Skeletal muscle satellite cell (primary cell): ENCODE results near the gene SMG7.

Experiments
- H3K27me3 ChIP-seq: 2 replicates; pipeline ENCODE4 v1.7.0; 2013; ENCODE audit warnings: low read length; ENCODE audit not compliant: control insufficient read depth, insufficient read depth
- H3K36me3 ChIP-seq: 2 replicates; pipeline ENCODE4 v1.7.0; 2013; ENCODE audit warnings: mild to moderate bottlenecking, control low read depth, low read length; ENCODE audit not compliant: insufficient read depth
- H3K4me1 ChIP-seq: 2 replicates; pipeline ENCODE4 v1.7.0; 2013; ENCODE audit warnings: low read length; ENCODE audit not compliant: control insufficient read depth, insufficient read depth
- H3K4me2 ChIP-seq: 2 replicates; pipeline ENCODE4 v1.7.0; 2013; ENCODE audit warnings: mild to moderate bottlenecking, low read length
- H3K4me3 ChIP-seq: 2 replicates; pipeline ENCODE4 v1.7.0; 2013; ENCODE audit warnings: low read length
- H3K9ac ChIP-seq: 2 replicates; pipeline ENCODE4 v1.7.0; 2013; ENCODE audit warnings: mild to moderate bottlenecking, low read depth, low read length, moderate library complexity
- H3K9me3 ChIP-seq: replicated peaks from 2 replicates; pipeline ENCODE4 v1.7.0; 2013; ENCODE audit warnings: mild to moderate bottlenecking, control low read depth, low read length

Gene SMG7

DNA sequence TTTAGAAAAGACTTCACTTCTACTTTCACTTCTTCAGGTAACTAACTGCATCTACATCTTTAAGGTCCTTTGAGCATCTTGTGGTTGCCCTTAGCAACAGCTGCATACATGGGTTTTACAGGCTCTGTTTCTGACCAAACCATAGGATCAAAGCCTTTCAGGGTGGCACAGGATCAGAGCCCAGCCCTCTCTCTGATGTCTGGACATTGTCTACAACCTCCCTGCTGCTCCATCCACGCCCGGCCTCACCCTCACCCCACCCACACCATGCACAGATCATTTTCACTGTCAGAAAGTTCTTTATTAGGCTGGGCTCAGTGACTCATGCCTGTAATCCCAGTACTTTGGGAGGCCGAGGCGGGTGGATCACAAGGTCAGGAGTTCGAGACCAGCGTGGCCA is 112.7 kb downstream of the SMG7 start:
- H3K9me3 ChIP-seq: no peaks in the 10 kb centered on the region
- H3K27me3 ChIP-seq: no peaks in the 10 kb centered on the region
- no peak overlapping the region for H3K9ac ChIP-seq
- no peaks in the 10 kb centered on the region for H3K36me3 ChIP-seq
- H3K4me2 ChIP-seq: no peak overlapping the region
- no peak overlapping the region for H3K4me3 ChIP-seq
- peaks cover 8% of the 10 kb centered on the region for H3K4me1 ChIP-seq

DNA sequence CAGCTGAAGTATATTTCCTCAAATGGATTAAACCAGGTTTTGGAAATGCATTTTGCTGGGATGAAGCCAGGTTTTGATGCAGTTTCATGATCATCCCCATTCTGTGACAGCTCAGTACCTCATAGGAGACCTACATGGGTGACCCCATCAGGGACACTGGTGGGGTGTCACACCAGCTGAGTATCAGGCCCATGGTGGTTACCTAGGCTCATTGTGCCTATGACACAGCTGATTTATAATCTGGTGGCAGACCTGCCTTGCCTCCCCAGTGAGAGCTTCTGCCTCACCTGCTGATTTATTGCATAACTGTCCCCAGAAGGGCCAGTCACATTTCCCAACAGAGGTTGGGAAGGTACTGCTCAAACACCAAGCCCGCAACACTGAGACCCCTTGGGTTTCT is 114.2 kb downstream of the SMG7 start:
- Histone ChIP-seq H3K4me1 (peaks cover 3% of the 10 kb centered on the region), H3K36me3 (no peaks in the 10 kb centered on the region), H3K4me3 (no peak overlapping the region), H3K9ac (no peak overlapping the region), H3K9me3 (no peaks in the 10 kb centered on the region), H3K4me2 (no peak overlapping the region), H3K27me3 (no peaks in the 10 kb centered on the region)

DNA sequence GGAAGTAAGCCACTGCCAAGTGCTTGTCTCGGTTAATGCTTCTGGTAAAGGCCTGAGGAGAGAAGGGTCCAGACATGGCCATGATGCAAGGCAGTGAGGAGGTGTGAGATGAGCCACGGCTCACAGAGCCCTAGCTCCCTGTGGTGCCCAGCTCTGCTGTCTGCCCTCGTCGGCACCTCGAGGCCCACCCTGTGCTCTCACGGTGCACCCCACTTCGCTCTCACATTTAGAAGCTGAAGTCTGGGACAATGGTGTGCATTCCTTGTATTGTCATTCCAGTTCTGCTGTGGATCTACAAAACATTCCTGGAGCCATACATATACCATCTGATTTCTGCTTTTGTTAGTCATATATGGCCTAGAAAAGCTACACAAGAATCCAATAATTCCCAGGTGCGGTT is 114.6 kb downstream of the SMG7 start:
- H3K4me1 ChIP-seq: peaks cover 3% of the 10 kb centered on the region
- H3K4me3 ChIP-seq: no peak overlapping the region
- no peak overlapping the region for H3K4me2 ChIP-seq
- no peak overlapping the region for H3K9ac ChIP-seq
- no peaks in the 10 kb centered on the region for H3K27me3 ChIP-seq
- no peaks in the 10 kb centered on the region for H3K36me3 ChIP-seq
- H3K9me3 ChIP-seq: no peaks in the 10 kb centered on the region

DNA sequence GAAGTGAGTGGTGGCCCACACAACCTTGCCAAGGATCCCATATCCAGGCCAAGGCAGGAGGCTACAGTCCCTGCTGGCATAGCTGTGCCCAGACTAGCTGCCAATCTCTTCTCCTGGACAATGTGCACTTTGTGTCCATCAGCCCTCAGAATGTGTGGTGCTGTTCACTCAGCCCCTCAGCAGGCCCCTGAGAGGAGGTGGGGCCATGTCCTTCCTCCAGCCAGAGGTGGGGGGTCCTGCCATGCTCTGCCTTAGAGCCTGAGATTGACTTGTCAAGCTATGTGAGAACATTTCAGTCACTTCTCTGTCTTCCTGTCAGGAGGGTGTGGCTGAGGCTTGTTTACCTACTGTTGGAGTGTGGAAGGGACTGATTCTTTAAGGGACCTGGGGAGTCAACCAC is 116.5 kb downstream of the SMG7 start:
- Histone ChIP-seq H3K4me1 (peaks cover 3% of the 10 kb centered on the region), H3K36me3 (no peaks in the 10 kb centered on the region), H3K9me3 (no peaks in the 10 kb centered on the region), H3K4me2 (no peak overlapping the region), H3K27me3 (no peaks in the 10 kb centered on the region), H3K9ac (no peak overlapping the region), H3K4me3 (no peak overlapping the region)

DNA sequence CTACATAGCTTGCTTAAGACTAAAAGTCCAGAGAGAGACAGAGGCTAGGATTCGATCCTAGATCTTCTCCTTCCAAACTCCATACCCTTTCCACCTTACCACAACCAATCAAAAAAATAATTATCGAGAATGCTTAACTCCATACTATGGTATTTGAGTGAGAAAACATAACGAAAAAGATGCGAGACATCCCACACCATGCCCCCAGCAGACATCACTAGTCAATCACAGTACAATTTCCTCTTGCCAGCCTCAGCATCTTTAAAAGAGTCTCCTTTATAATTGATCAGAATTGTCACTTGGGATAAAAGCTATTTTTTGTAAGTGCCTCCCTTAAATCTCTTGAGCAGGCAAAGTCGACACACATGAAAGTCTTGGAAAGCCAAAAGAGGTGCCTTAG is 117.1 kb downstream of the SMG7 start:
- Histone ChIP-seq H3K36me3 (no peaks in the 10 kb centered on the region), H3K4me2 (no peak overlapping the region), H3K4me1 (peaks cover 3% of the 10 kb centered on the region), H3K9ac (no peak overlapping the region), H3K27me3 (no peaks in the 10 kb centered on the region), H3K4me3 (no peak overlapping the region), H3K9me3 (no peaks in the 10 kb centered on the region)

DNA sequence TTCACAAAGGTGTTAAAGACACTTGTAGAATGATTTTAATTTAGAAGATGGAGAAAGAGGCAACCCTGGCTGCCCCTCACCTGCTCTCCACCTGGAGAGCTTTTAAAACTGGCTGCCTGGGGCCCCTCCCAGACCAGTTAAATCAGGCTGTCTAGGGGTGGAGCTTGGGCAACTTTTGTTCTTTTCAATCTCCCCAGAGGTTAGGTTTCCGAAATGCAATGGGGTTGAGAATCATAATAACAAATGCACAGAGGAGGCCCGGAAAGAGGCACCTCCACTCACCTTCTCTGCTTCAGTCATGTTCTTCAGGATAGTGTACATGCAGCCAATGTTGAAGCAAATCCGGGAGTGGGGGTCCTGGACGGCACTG is 117.6 kb downstream of the SMG7 start:
- Histone ChIP-seq H3K9me3 (no peaks in the 10 kb centered on the region), H3K27me3 (no peaks in the 10 kb centered on the region), H3K4me2 (no peak overlapping the region), H3K9ac (no peak overlapping the region), H3K4me1 (peaks cover 3% of the 10 kb centered on the region), H3K36me3 (no peaks in the 10 kb centered on the region), H3K4me3 (no peak overlapping the region)

DNA sequence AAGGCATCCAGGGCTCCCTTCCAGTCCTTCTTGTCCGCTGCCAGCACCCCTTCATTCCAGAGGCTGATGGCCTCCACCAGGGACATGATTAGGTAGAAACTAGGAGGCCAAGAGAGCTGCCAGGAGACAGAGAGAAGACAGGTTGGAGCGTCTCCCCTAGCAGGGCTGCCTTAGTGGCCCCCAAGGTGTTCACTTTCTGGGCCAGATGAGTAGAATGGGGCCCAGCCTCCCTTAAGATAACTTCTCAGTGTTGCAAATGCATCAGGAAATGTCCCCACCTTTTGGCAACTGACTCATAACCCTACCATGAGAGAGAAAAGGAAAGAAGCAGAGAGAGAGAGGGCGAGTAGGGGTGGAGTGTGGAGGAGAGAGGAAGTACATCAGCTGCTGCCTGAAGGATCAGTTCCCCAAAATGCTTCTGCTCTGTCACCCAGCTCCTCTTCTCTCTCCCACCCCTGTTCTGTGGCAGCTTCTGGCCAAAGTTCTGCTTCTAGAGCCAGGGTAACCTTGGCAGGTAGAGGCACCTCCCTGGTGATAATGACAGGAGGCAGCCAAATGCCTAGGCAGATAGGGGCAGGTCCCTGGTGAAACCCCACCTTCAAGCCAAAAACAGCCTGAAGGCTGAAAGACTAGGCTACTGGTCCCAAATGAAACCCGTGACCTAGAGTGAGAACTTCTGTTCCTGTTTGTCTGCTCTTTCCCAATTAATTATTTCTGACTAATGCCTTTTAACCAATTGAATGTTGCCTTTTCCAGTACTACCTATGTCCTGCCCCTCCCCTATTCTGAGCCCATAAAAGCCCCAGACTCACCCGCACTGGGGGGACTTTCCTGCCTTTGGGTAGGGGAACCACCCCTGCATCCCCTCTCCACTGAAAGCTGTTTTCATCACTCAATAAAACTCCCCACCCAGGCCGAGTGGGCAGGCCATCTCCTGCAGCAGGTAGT is 118.2 kb downstream of the SMG7 start, which contains the start of gene NCF2:
TSS of gene NCF2 (minus strand) at position 216 of the 948 bp plus-strand sequence. CDS start at position 86, 130 bp downstream.
- Histone ChIP-seq H3K9ac (no peak within 1 kb of the TSS), H3K4me2 (no peak within 1 kb of the TSS), H3K4me3 (no peak within 1 kb of the TSS), H3K9me3 (no peaks in the 10 kb centered on the region), H3K36me3 (no peaks in the 10 kb centered on the region), H3K27me3 (no peaks in the 10 kb centered on the region), H3K4me1 (no peaks in the 10 kb centered on the region)

DNA sequence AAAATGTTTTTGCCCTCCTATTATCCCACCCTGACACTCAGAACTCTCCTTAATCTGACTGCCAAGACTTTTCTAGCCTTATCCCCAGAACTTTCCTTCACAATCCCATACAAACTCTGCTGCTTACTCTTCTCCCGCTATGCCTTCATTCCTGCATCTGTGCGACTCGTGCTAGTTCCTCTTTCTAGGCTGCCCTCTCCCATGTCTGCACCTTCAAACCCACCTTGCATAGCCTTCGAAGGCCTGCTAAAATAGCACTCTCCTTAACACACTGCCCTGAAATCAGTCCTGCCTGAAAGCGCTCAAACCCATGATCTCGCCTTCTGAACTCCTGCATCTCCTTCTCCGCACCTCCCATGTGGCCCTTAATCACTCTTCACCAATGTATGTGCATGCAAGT is 120.4 kb downstream of the SMG7 start:
- Histone ChIP-seq H3K36me3 (no peaks in the 10 kb centered on the region), H3K9ac (no peak overlapping the region), H3K4me3 (no peak overlapping the region), H3K4me2 (no peak overlapping the region), H3K27me3 (peaks cover 7% of the 10 kb centered on the region), H3K9me3 (no peaks in the 10 kb centered on the region), H3K4me1 (no peaks in the 10 kb centered on the region)

DNA sequence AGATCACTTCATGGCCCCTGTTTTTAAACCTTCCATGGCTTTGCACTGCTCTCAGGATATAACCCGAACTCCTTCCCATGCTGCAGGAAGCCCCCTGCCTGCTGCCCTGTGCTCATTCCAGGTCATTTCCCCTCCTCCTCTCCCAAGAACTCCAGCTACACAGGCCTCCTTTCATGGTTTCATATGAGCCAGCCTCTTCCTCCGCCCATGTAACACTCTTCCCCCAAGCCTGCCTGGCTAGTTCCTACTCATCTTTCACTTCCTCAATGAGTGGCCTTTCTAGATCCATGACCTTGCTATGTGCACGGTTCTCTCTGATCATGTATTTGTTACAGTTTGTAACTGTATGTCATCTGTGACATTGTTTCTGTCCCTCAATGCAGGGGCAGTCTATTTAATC is 121.1 kb downstream of the SMG7 start:
- Histone ChIP-seq H3K9me3 (no peaks in the 10 kb centered on the region), H3K9ac (no peak overlapping the region), H3K36me3 (no peaks in the 10 kb centered on the region), H3K4me1 (no peaks in the 10 kb centered on the region), H3K4me3 (no peak overlapping the region), H3K27me3 (peaks cover 7% of the 10 kb centered on the region), H3K4me2 (no peak overlapping the region)

DNA sequence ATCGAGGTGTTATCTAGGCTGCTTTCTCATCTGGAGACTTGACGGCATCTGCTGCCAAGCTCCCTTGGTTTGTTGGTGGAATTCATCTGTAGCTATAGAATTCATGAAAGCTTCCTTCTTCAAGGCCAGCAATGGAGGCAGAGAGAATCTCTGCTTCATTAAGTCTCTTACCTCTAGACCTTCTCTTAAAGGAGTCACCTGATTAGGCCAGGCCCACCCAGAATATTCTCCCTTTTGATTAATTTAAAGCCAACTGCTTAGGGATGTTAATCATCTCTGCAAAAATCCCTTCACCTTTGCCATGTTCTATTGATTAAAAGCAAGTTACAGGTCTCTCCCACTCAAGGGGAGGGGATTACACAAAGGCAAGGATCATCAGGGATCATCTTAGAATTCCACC is 123.2 kb downstream of the SMG7 start:
- Histone ChIP-seq H3K4me2 (no peak overlapping the region), H3K4me1 (peaks cover 3% of the 10 kb centered on the region), H3K9ac (no peak overlapping the region), H3K9me3 (no peaks in the 10 kb centered on the region), H3K27me3 (peaks cover 7% of the 10 kb centered on the region), H3K4me3 (no peak overlapping the region), H3K36me3 (no peaks in the 10 kb centered on the region)

DNA sequence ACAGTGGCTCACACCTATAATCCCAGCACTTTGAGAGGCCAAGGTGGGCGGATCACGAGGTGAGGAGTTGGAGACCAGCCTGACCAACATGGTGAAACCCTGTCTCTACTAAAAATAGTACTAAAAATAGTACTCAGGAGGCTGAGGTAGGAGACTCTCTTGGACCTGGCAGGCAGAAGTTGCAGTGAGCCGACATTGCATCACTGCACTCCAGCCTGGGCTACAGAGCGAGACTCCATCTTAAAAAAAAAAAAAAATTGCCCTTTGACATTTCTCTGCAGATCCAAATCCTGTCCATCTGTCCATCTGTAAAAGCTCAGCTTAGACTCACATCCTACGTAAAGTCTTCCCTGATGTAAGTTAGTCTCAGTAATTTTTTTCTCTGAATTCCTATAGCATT is 124.2 kb downstream of the SMG7 start:
- no peak overlapping the region for H3K9ac ChIP-seq
- no peak overlapping the region for H3K4me3 ChIP-seq
- no peaks in the 10 kb centered on the region for H3K36me3 ChIP-seq
- no peaks in the 10 kb centered on the region for H3K9me3 ChIP-seq
- H3K4me2 ChIP-seq: no peak overlapping the region
- peaks cover 7% of the 10 kb centered on the region for H3K27me3 ChIP-seq
- H3K4me1 ChIP-seq: peaks cover 5% of the 10 kb centered on the region
